HL-60 (cell line): ENCODE measurements around the gene PSMD12.

Source experiments
- DNase-seq, 2 experiments: peaks; one replicate each; pipeline ENCODE4 v3.0.0-alpha.2; 2010 to 2020; ENCODE audit warnings: low read depth in 1 of 2, low spot score in 1 of 2
- H3K27ac ChIP-seq: fragments of 250-450 bp; sonication (Bioruptor Pico); replicated peaks from 2 replicates; pipeline ENCODE4 v1.5.1; 2020; ENCODE audit warnings: mild to moderate bottlenecking, moderate library complexity
- H3K27me3 ChIP-seq: fragments of 250-450 bp; sonication (Bioruptor Pico); 2 replicates; pipeline ENCODE4 v1.5.1; 2021; ENCODE audit warnings: mild to moderate bottlenecking, moderate library complexity; ENCODE audit not compliant: insufficient read depth, poor library complexity, severe bottlenecking
- H3K4me3 ChIP-seq: replicated peaks from 2 replicates; pipeline ENCODE4 v1.5.1; 2011; ENCODE audit warnings: mild to moderate bottlenecking, control low read depth, low read length; ENCODE audit not compliant: insufficient read depth
- GABPA ChIP-seq: IDR thresholded peaks from 2 replicates; pipeline ENCODE4 v1.6.1; 2012; ENCODE audit warnings: low read depth
- POLR2AphosphoS5 ChIP-seq: IDR thresholded peaks from 2 replicates; pipeline ENCODE4 v1.6.1; 2012; ENCODE audit warnings: low read depth
- SPI1 ChIP-seq: IDR thresholded peaks from 2 replicates; pipeline ENCODE4 v1.6.1; 2012; ENCODE audit warnings: low read depth, mild to moderate bottlenecking, borderline replicate concordance
- long read RNA-seq: library from polyadenylated mRNA; unstranded; transcript quantifications from one replicate; pipeline ENCODE4 v2.0.0, GENCODE V29; 2020
- TF ChIP-seq, protein P1 (sequence below): IDR thresholded peaks from 2 replicates; pipeline ENCODE4 v1.6.1; 2012; ENCODE audit warnings: low read depth; ENCODE audit not compliant: insufficient replicate concordance
- TF ChIP-seq, protein P2 (sequence below): IDR thresholded peaks from one replicate; pipeline ENCODE4 v1.5.1; 2011; ENCODE audit warnings: low read length, control low read depth, inconsistent platforms; ENCODE audit not compliant: insufficient read depth

The PSMD12 gene
- long read RNA-seq, full-length matches to known transcripts = 197 of 215 reads
- long read RNA-seq, partial matches to known transcripts = 6 of 215 reads
- long read RNA-seq, other reads (novel, unspliced or antisense) = 12 of 215 reads

DNA sequence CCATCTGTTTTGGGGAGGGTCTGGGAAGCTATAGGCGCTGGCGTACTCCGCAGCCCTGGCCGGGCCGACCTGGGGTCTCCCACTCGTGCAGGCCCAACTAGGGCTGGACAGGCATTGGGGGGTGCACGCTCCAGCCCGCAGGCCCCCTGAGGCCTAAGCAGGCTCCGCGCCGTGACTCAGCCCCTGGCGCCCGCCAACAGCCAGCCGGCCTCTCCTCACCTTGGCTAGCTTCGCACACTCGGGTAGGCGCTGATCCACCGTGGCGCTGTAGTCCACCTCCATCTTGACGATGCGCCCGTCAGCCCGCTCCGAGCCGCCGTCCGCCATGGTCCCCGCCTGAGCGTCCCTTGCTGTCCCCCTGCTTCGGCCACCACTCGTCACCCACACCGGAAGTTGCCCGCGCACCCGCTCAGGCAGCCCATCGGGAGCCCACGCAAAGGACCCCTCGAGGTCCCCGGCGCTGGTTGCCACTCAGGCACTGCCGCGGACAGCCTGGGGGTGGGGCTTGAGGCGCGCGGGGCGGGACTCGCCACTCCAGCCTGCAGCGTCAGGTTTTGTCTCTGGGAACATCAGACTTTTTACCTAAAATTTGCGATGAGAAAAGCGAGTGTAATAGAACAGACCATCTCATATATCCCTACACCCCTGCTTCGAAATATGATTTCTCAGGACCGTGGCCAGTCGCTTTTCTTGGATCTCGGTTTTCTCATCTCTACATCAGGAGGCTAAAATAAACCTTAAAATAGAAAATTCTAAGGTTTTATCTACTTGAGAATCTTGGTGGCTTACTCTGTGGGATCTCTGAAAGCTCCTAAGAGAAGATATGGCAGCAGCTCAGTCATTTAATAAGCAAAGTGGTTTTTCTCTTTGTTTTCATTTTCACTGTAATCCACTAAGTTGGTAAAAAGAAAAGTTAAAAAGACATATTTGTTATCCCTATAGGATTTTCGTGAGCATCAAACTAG lies at the start of gene PSMD12:
TSS of gene PSMD12 (minus strand) at position 385 of the 965 bp plus-strand sequence. CDS start at position 327, 58 bp downstream.
- Histone ChIP-seq H3K27me3 (no peaks in the 10 kb centered on the region), H3K4me3 (peak within 1 kb of the TSS; percentile 91), H3K27ac (peak within 1 kb of the TSS; percentile 94)
- DNase-seq = peak; percentile 92 to 93
- TF ChIP-seq SPI1 (no peak), GABPA (peak; percentile 73), POLR2AphosphoS5 (peak; percentile 95)
- TF ChIP-seq, protein P1, sequence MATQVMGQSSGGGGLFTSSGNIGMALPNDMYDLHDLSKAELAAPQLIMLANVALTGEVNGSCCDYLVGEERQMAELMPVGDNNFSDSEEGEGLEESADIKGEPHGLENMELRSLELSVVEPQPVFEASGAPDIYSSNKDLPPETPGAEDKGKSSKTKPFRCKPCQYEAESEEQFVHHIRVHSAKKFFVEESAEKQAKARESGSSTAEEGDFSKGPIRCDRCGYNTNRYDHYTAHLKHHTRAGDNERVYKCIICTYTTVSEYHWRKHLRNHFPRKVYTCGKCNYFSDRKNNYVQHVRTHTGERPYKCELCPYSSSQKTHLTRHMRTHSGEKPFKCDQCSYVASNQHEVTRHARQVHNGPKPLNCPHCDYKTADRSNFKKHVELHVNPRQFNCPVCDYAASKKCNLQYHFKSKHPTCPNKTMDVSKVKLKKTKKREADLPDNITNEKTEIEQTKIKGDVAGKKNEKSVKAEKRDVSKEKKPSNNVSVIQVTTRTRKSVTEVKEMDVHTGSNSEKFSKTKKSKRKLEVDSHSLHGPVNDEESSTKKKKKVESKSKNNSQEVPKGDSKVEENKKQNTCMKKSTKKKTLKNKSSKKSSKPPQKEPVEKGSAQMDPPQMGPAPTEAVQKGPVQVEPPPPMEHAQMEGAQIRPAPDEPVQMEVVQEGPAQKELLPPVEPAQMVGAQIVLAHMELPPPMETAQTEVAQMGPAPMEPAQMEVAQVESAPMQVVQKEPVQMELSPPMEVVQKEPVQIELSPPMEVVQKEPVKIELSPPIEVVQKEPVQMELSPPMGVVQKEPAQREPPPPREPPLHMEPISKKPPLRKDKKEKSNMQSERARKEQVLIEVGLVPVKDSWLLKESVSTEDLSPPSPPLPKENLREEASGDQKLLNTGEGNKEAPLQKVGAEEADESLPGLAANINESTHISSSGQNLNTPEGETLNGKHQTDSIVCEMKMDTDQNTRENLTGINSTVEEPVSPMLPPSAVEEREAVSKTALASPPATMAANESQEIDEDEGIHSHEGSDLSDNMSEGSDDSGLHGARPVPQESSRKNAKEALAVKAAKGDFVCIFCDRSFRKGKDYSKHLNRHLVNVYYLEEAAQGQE = peak; percentile 64
- TF ChIP-seq, protein P2, sequence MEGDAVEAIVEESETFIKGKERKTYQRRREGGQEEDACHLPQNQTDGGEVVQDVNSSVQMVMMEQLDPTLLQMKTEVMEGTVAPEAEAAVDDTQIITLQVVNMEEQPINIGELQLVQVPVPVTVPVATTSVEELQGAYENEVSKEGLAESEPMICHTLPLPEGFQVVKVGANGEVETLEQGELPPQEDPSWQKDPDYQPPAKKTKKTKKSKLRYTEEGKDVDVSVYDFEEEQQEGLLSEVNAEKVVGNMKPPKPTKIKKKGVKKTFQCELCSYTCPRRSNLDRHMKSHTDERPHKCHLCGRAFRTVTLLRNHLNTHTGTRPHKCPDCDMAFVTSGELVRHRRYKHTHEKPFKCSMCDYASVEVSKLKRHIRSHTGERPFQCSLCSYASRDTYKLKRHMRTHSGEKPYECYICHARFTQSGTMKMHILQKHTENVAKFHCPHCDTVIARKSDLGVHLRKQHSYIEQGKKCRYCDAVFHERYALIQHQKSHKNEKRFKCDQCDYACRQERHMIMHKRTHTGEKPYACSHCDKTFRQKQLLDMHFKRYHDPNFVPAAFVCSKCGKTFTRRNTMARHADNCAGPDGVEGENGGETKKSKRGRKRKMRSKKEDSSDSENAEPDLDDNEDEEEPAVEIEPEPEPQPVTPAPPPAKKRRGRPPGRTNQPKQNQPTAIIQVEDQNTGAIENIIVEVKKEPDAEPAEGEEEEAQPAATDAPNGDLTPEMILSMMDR = no peak

DNA sequence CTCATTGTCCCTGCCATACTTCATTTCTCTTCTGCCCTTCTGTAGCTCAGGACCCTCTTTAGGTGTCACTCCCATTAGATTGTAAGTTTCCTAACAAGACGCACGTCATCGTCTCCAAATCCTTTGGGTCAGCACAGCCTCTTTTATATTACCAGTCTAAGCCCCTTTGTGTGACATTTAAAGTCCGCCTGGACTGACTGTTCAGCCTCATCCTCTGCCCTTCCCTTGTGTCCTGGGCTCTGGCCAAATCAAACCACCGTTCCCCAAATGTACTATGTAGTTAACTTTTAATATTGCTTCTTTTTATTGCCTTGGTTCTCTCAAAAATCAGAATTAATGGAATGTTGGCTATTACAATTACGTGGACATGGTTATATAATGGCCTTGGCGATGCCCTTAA lies 48.9 kb upstream of the PSMD12 start:
- no peak overlapping the region for H3K4me3 ChIP-seq
- H3K27ac ChIP-seq = no peak overlapping the region
- DNase-seq = no peak
- no peaks in the 10 kb centered on the region for H3K27me3 ChIP-seq
- TF ChIP-seq, protein P1 = no peak
- TF ChIP-seq POLR2AphosphoS5 (no peak), SPI1 (no peak), GABPA (no peak)
- TF ChIP-seq, protein P2 = no peak

DNA sequence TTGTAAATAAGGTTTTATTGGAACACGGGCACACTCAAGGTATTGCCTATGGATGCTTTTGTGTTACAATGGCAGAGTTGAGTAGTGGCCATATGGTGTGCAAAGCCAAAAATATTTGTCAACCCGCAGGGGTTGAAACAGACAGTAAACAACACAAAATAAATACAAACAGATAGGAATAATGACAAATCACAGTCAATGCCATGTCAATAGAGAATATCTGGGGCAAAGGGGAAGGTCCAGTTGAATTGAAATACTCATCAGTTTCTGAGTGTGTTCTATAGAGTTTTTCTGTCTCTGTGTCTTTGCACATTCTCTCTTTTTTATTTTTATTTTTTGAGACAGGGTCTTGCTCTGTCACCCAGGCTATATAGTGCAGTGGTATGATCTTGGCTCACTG lies 48.2 kb upstream of the PSMD12 start:
- TF ChIP-seq, protein P1 = no peak
- TF ChIP-seq GABPA (no peak), POLR2AphosphoS5 (no peak)
- DNase-seq = no peak
- H3K27me3 ChIP-seq = no peaks in the 10 kb centered on the region
- H3K27ac ChIP-seq = no peak overlapping the region
- no peak overlapping the region for H3K4me3 ChIP-seq
